Activated CD4-positive, CD25-positive, alpha-beta regulatory T cell treated with anti-CD3 and anti-CD28 coated beads, Interleukin-2, amount 50 U/mL, for 16 hours (primary cell): ENCODE data around the gene GOLGA6D.
"Not testable (repeated sequence)": the region's sequence is repeated elsewhere in the genome, so short reads cannot be mapped to it uniquely, and the experiment has no call there.

Experiments
- DNase-seq: peaks from one replicate; pipeline ENCODE4 v3.0.0-alpha.2; 2020; ENCODE audit warnings: low read depth, low spot score

Gene GOLGA6D

GRCh38 chr15:75282572-75282971 is at the start of gene GOLGA6D:
Gene GOLGA6D, plus strand, starts transcription at chr15:75282835. Its CDS starts 41 bp downstream, at chr15:75282876.
- not testable (repeated sequence) for DNase-seq

- DNase-seq: no peak
Observed at GRCh38 chr15:75233504-75234190, 49.0 kb upstream of the GOLGA6D start.

- DNase-seq: no peak
Observed at GRCh38 chr15:75234191-75234810, 48.3 kb upstream of the GOLGA6D start.

GRCh38 chr15:75235051-75235673 is 47.5 kb upstream of the GOLGA6D start:
- DNase-seq: no peak

GRCh38 chr15:75235760-75236729 is 46.6 kb upstream of the GOLGA6D start:
- DNase-seq: no peak

GRCh38 chr15:75237316-75237982 is 45.2 kb upstream of the GOLGA6D start:
- no peak for DNase-seq

GRCh38 chr15:75238150-75238549 is 44.5 kb upstream of the GOLGA6D start:
- no peak for DNase-seq

GRCh38 chr15:75245741-75246140 is 36.9 kb upstream of the GOLGA6D start:
- not testable (repeated sequence) for DNase-seq

- not testable (repeated sequence) for DNase-seq
Observed at GRCh38 chr15:75248991-75249390, 33.6 kb upstream of the GOLGA6D start.

- no peak for DNase-seq
Observed at GRCh38 chr15:75249726-75250125, 32.9 kb upstream of the GOLGA6D start.

GRCh38 chr15:75251343-75251742 is 31.3 kb upstream of the GOLGA6D start:
- not testable (repeated sequence) for DNase-seq

GRCh38 chr15:75252285-75252684 is 30.4 kb upstream of the GOLGA6D start:
- DNase-seq: not testable (repeated sequence)

- DNase-seq: not testable (repeated sequence)
Observed at GRCh38 chr15:75258034-75258433, 24.6 kb upstream of the GOLGA6D start, which contains the start of gene GOLGA6C. Gene GOLGA6C, plus strand, starts transcription at chr15:75258334. Its CDS starts 265 bp downstream, at chr15:75258599.

GRCh38 chr15:75258620-75259343 is 23.9 kb upstream of the GOLGA6D start:
- not testable (repeated sequence) for DNase-seq

- not testable (repeated sequence) for DNase-seq
Observed at GRCh38 chr15:75259873-75260272, 22.8 kb upstream of the GOLGA6D start.

- not testable (repeated sequence) for DNase-seq
Observed at GRCh38 chr15:75273751-75274359, 8.8 kb upstream of the GOLGA6D start.

GRCh38 chr15:75274509-75275107 is 8.0 kb upstream of the GOLGA6D start:
- peak; percentile 28 for DNase-seq

GRCh38 chr15:75275617-75276016 is 7.0 kb upstream of the GOLGA6D start:
- not testable (repeated sequence) for DNase-seq

GRCh38 chr15:75278497-75278896 is 4.1 kb upstream of the GOLGA6D start:
- not testable (repeated sequence) for DNase-seq
